Neural progenitor cell (in vitro differentiated cells): Measurements from ENCODE around the gene ENTPD2. TPM values are rescaled to one million over a fixed set of nuclear protein-coding genes. Genes with fewer than 3 reads are reported as not detected.
A peak's percentile ranks its signal among the peaks of the same experiment; 100 is the strongest.

ENCODE experiments used
- DNase-seq: peaks from one replicate; pipeline ENCODE4 v3.0.0-alpha.2; 2016; ENCODE audit warnings: low spot score
- H2AFZ ChIP-seq: fragments of 200-600 bp; sonication (generic); replicated peaks from 2 replicates; pipeline ENCODE4 v1.6.1; 2016; ENCODE audit warnings: antibody characterized with exemption
- H3F3A ChIP-seq: fragments of 200-600 bp; sonication (generic); 2 replicates; pipeline ENCODE4 v1.6.1; 2016; ENCODE audit warnings: antibody characterized with exemption, low read depth
- H3K27ac ChIP-seq: fragments of 200-600 bp; sonication (generic); 2 replicates; pipeline ENCODE4 v1.5.1; 2016; ENCODE audit warnings: mild to moderate bottlenecking
- H3K27me3 ChIP-seq: fragments of 200-600 bp; sonication (generic); 2 replicates; pipeline ENCODE4 v1.6.1; 2016; ENCODE audit warnings: mild to moderate bottlenecking, moderate library complexity
- H3K36me3 ChIP-seq: fragments of 200-600 bp; sonication (generic); 2 replicates; pipeline ENCODE4 v1.5.1; 2016
- H3K4me1 ChIP-seq: fragments of 200-600 bp; sonication (generic); 2 replicates; pipeline ENCODE4 v1.6.1; 2016; ENCODE audit warnings: mixed run types
- H3K4me2 ChIP-seq: fragments of 200-600 bp; sonication (generic); 2 replicates; pipeline ENCODE4 v1.6.1; 2016
- H3K4me3 ChIP-seq: fragments of 200-600 bp; sonication (generic); 2 replicates; pipeline ENCODE4 v1.5.1; 2016
- H3K79me2 ChIP-seq: fragments of 200-600 bp; sonication (generic); 2 replicates; pipeline ENCODE4 v1.6.1; 2016; ENCODE audit warnings: low read depth
- H3K9ac ChIP-seq: fragments of 200-600 bp; sonication (generic); 2 replicates; pipeline ENCODE4 v1.6.1; 2016
- H3K9me3 ChIP-seq: fragments of 200-600 bp; sonication (generic); 2 replicates; pipeline ENCODE4 v1.5.1; 2016; ENCODE audit warnings: low read depth
- H4K20me1 ChIP-seq: fragments of 200-600 bp; sonication (generic); 2 replicates; pipeline ENCODE4 v1.6.1; 2016; ENCODE audit warnings: low read depth
- H3K27ac Mint-ChIP-seq: 3 replicates; pipeline ENCODE4 v1.8.0; 2021; ENCODE audit warnings: mixed read lengths
- H3K27me3 Mint-ChIP-seq: 2 replicates; pipeline ENCODE4 v1.8.0; 2022; ENCODE audit warnings: low read depth, mild to moderate bottlenecking, inconsistent platforms, moderate library complexity, mixed read lengths; ENCODE audit not compliant: insufficient read depth
- H3K36me3 Mint-ChIP-seq: 3 replicates; pipeline ENCODE4 v1.8.0; 2021; ENCODE audit warnings: mixed read lengths
- H3K4me1 Mint-ChIP-seq: 3 replicates; pipeline ENCODE4 v1.8.0; 2021; ENCODE audit warnings: mixed read lengths
- H3K4me3 Mint-ChIP-seq: 3 replicates; pipeline ENCODE4 v1.8.0; 2021; ENCODE audit warnings: mild to moderate bottlenecking, moderate library complexity, mixed read lengths
- H3K9me3 Mint-ChIP-seq: 3 replicates; pipeline ENCODE4 v1.8.0; 2020; ENCODE audit warnings: mixed read lengths
- EZH2 ChIP-seq: fragments of 200-600 bp; sonication (generic); IDR thresholded peaks from 2 replicates; pipeline ENCODE4 v1.6.1; 2017; ENCODE audit warnings: antibody characterized with exemption, mild to moderate bottlenecking, moderate library complexity
- EZH2phosphoT487 ChIP-seq: fragments of 200-600 bp; sonication (generic); IDR thresholded peaks from 2 replicates; pipeline ENCODE4 v1.6.1; 2017; ENCODE audit warnings: antibody characterized with exemption
- total RNA-seq: library from RNA; depleted of rRNA; stranded (reverse); fragments of >200 nt; gene quantifications from 2 replicates; pipeline ENCODE4 v1.2.3, GENCODE V29; 2015; ENCODE audit warnings: low replicate concordance
- TF ChIP-seq, protein P1 (sequence below): fragments of 200-600 bp; sonication (generic); IDR thresholded peaks from 2 replicates; pipeline ENCODE4 v1.5.1; 2017; ENCODE audit warnings: antibody characterized with exemption, mild to moderate bottlenecking

The ENTPD2 gene
- total RNA-seq, 1 donor from 2014 or later: not detected

- Mint-ChIP-seq H3K9me3 (no peaks in the 10 kb centered on the region), H3K36me3 (no peaks in the 10 kb centered on the region), H3K4me3 (no peak overlapping the region), H3K4me1 (peaks cover 7% of the 10 kb centered on the region), H3K27ac (no peak overlapping the region), H3K27me3 (peaks cover 33% of the 10 kb centered on the region)
- H3F3A ChIP-seq: peaks cover 27% of the 10 kb centered on the region
- peaks cover 80% of the 10 kb centered on the region for H3K27me3 ChIP-seq
- no peaks in the 10 kb centered on the region for H3K36me3 ChIP-seq
- DNase-seq: peak; percentile 61
- no peak overlapping the region for H3K27ac ChIP-seq
- H3K4me2 ChIP-seq: peak overlapping the region; percentile 22
- no peak for TF ChIP-seq EZH2
- TF ChIP-seq EZH2phosphoT487: no peak
- TF ChIP-seq, protein P1, sequence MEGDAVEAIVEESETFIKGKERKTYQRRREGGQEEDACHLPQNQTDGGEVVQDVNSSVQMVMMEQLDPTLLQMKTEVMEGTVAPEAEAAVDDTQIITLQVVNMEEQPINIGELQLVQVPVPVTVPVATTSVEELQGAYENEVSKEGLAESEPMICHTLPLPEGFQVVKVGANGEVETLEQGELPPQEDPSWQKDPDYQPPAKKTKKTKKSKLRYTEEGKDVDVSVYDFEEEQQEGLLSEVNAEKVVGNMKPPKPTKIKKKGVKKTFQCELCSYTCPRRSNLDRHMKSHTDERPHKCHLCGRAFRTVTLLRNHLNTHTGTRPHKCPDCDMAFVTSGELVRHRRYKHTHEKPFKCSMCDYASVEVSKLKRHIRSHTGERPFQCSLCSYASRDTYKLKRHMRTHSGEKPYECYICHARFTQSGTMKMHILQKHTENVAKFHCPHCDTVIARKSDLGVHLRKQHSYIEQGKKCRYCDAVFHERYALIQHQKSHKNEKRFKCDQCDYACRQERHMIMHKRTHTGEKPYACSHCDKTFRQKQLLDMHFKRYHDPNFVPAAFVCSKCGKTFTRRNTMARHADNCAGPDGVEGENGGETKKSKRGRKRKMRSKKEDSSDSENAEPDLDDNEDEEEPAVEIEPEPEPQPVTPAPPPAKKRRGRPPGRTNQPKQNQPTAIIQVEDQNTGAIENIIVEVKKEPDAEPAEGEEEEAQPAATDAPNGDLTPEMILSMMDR: no peak
- peaks cover 23% of the 10 kb centered on the region for H4K20me1 ChIP-seq
- no peak overlapping the region for H2AFZ ChIP-seq
- H3K4me3 ChIP-seq: no peak overlapping the region
- H3K4me1 ChIP-seq: peaks cover 17% of the 10 kb centered on the region
- no peaks in the 10 kb centered on the region for H3K9me3 ChIP-seq
- no peak overlapping the region for H3K9ac ChIP-seq
- no peaks in the 10 kb centered on the region for H3K79me2 ChIP-seq
Observed at GRCh38 chr9:137055385-137056364, 1.8 kb upstream of the ENTPD2 start.

GRCh38 chr9:137054932-137055384, 1.1 kb upstream of the ENTPD2 start:
- H2AFZ ChIP-seq: no peak overlapping the region
- H3F3A ChIP-seq: peaks cover 27% of the 10 kb centered on the region
- H3K27me3 ChIP-seq: peaks cover 83% of the 10 kb centered on the region
- Mint-ChIP-seq H3K27me3 (peaks cover 33% of the 10 kb centered on the region), H3K4me1 (peaks cover 7% of the 10 kb centered on the region), H3K4me3 (no peak overlapping the region), H3K27ac (no peak overlapping the region), H3K9me3 (no peaks in the 10 kb centered on the region), H3K36me3 (no peaks in the 10 kb centered on the region)
- H3K4me2 ChIP-seq: peak overlapping the region; percentile 6
- H3K4me3 ChIP-seq: no peak overlapping the region
- no peak for DNase-seq
- H3K9ac ChIP-seq: no peak overlapping the region
- peaks cover 30% of the 10 kb centered on the region for H4K20me1 ChIP-seq
- no peaks in the 10 kb centered on the region for H3K36me3 ChIP-seq
- no peaks in the 10 kb centered on the region for H3K9me3 ChIP-seq
- no peaks in the 10 kb centered on the region for H3K79me2 ChIP-seq
- TF ChIP-seq, protein P1: no peak
- TF ChIP-seq EZH2 (no peak), EZH2phosphoT487 (no peak)
- peaks cover 17% of the 10 kb centered on the region for H3K4me1 ChIP-seq
- no peak overlapping the region for H3K27ac ChIP-seq

DNA sequence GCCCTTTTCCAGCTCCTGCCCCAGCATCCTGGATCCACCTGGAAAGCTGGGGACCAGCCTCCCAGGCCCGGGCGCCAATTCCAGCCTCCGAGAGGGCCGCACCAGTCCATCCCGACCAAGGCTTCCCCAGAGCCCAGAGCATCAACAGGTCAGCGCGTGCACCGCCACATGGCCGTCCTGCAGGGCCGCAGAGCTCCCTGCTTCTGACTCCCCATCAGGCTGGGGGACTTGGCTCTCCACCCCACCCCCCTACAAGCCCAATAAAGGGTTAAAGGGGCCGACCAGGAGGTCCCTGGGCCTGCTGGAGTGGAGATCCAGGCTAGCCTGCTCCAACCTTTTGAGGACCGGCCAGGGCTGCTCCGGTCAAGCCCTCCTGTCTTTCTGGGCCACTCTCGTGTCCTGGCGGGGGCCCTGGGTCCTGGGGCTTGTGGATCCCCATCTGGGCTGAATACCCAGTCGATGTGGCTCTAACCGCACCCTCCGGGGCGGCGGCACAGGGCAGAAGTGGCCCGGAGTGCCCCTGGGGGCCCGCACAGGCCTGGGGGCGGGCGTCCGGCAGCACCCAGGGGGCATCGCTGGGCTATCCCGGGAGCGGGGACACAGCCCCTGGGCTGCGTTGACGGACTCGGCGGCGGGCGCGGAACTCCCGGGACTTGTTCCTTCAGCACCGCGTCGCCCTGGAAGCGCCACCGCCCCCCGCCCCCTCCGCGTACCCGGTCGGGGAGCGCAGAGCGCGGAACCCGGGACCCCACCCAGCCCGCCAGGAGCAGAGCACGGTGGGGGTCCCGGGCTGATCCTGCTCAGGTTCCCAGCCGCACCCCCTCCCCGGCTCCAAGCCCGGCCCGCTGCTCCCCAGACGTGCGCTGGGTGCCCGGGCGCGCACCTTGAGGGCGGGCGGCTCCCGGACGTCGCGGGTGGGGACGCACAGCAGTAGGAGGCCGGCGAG, 590 bp downstream of the ENTPD2 start:
- H3K36me3 Mint-ChIP-seq: no peaks in the 10 kb centered on the region
- Histone ChIP-seq H3K4me2 (peak overlapping the region; percentile 87), H3K27ac (no peak overlapping the region), H3K9ac (no peak overlapping the region), H4K20me1 (peaks cover 43% of the 10 kb centered on the region), H3K36me3 (no peaks in the 10 kb centered on the region), H3K9me3 (no peaks in the 10 kb centered on the region), H3K4me1 (peaks cover 17% of the 10 kb centered on the region), H3K27me3 (peaks cover 100% of the 10 kb centered on the region), H2AFZ (no peak overlapping the region), H3K4me3 (peak overlapping the region; percentile 47), H3K79me2 (no peaks in the 10 kb centered on the region), H3F3A (peaks cover 27% of the 10 kb centered on the region)
- H3K4me3 Mint-ChIP-seq: no peak overlapping the region
- H3K27ac Mint-ChIP-seq: no peak overlapping the region
- DNase-seq: peak; percentile 53
- peaks cover 41% of the 10 kb centered on the region for H3K27me3 Mint-ChIP-seq
- peaks cover 7% of the 10 kb centered on the region for H3K4me1 Mint-ChIP-seq
- H3K9me3 Mint-ChIP-seq: no peaks in the 10 kb centered on the region
- TF ChIP-seq, protein P1: no peak
- TF ChIP-seq EZH2phosphoT487 (peak; percentile 71), EZH2 (peak; percentile 97)
